ENCODE data around the gene FAM90A26.
"Not testable (repeated sequence)": the region's sequence is repeated elsewhere in the genome, so short reads cannot be mapped to it uniquely, and the experiment has no call there.

DNA sequence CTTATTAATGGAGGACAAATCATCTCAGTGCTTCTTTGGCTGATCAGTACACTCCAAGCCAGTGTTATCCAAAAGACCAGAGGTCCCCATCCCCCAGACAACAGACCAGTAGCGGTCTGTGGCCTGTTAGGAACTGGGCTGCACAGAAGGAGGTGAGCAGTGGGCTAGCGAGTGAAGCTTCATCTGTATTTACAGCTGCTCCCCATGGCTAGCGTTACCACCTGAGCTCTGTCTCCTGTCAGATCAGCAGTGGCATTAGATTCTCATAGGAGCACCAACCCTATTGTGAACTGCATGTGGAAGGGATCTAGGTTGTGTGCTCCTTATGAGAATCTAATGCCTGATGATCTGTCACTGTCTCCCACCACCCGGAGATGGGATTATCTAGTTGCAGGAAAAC, 37.4 kb upstream of the FAM90A26 start:
- TF ChIP-seq, protein P1, sequence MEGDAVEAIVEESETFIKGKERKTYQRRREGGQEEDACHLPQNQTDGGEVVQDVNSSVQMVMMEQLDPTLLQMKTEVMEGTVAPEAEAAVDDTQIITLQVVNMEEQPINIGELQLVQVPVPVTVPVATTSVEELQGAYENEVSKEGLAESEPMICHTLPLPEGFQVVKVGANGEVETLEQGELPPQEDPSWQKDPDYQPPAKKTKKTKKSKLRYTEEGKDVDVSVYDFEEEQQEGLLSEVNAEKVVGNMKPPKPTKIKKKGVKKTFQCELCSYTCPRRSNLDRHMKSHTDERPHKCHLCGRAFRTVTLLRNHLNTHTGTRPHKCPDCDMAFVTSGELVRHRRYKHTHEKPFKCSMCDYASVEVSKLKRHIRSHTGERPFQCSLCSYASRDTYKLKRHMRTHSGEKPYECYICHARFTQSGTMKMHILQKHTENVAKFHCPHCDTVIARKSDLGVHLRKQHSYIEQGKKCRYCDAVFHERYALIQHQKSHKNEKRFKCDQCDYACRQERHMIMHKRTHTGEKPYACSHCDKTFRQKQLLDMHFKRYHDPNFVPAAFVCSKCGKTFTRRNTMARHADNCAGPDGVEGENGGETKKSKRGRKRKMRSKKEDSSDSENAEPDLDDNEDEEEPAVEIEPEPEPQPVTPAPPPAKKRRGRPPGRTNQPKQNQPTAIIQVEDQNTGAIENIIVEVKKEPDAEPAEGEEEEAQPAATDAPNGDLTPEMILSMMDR (tag by site-specific recombination; IDR thresholded peaks at IDR 0.05): not testable (repeated sequence)
- not testable (repeated sequence) for TF ChIP-seq ZBTB1, ZNF280D, ZNF362 (tag by site-specific recombination; IDR thresholded peaks at IDR 0.05)
